Neural crest cell (in vitro differentiated cells): ENCODE measurements around the gene AIFM2. TPM values are rescaled to one million over a fixed set of nuclear protein-coding genes. Genes with fewer than 3 reads are reported as not detected.
"Not testable (repeated sequence)": the region's sequence is repeated elsewhere in the genome, so short reads cannot be mapped to it uniquely, and the experiment has no call there.

Experiments used
- DNase-seq: peaks from one replicate; pipeline ENCODE4 v3.0.0; 2021; ENCODE audit warnings: low read depth, mixed read lengths, low spot score
- H3K27ac Mint-ChIP-seq: one replicate; pipeline ENCODE4 v1.8.0; 2021; ENCODE audit warnings: mild to moderate bottlenecking, mixed read lengths; ENCODE audit not compliant: unreplicated experiment
- H3K27me3 Mint-ChIP-seq: 2 replicates; pipeline ENCODE4 v1.8.0; 2021; ENCODE audit warnings: low read depth, mild to moderate bottlenecking, mixed read lengths
- H3K36me3 Mint-ChIP-seq: 2 replicates; pipeline ENCODE4 v1.8.0; 2021; ENCODE audit warnings: low read depth, mild to moderate bottlenecking, mixed read lengths
- H3K4me1 Mint-ChIP-seq: 2 replicates; pipeline ENCODE4 v1.8.0; 2021; ENCODE audit warnings: mixed read lengths
- H3K4me3 Mint-ChIP-seq: one replicate; pipeline ENCODE4 v1.8.0; 2021; ENCODE audit warnings: mild to moderate bottlenecking, mixed read lengths
- H3K9me3 Mint-ChIP-seq: 2 replicates; pipeline ENCODE4 v1.8.0; 2021; ENCODE audit warnings: mixed read lengths
- long read RNA-seq: library from polyadenylated mRNA; unstranded; transcript quantifications from one replicate; pipeline ENCODE4 v2.0.0, GENCODE V29; 2020
- total RNA-seq: library from RNA; stranded (reverse); gene quantifications from 2 replicates; pipeline ENCODE4 v1.2.1, GENCODE V29; 2021
- TF ChIP-seq, protein P1 (sequence below): fragments of 200-600 bp; sonication (generic); conservative IDR thresholded peaks from 2 replicates; pipeline ENCODE4 v1.5.0; 2021; ENCODE audit warnings: antibody characterized with exemption, mild to moderate bottlenecking

Gene AIFM2
- total RNA-seq = 2.8 TPM in 2 replicates
- long read RNA-seq, partial matches to known transcripts = 1 of 4 reads
- long read RNA-seq, other reads (novel, unspliced or antisense) = 3 of 4 reads

GRCh38 chr10:70132098-70133029 lies at the start of gene AIFM2:
Gene AIFM2, minus strand, starts transcription at chr10:70132825. Its CDS starts 8,741 bp downstream, at chr10:70124084.
- TF ChIP-seq, protein P1, sequence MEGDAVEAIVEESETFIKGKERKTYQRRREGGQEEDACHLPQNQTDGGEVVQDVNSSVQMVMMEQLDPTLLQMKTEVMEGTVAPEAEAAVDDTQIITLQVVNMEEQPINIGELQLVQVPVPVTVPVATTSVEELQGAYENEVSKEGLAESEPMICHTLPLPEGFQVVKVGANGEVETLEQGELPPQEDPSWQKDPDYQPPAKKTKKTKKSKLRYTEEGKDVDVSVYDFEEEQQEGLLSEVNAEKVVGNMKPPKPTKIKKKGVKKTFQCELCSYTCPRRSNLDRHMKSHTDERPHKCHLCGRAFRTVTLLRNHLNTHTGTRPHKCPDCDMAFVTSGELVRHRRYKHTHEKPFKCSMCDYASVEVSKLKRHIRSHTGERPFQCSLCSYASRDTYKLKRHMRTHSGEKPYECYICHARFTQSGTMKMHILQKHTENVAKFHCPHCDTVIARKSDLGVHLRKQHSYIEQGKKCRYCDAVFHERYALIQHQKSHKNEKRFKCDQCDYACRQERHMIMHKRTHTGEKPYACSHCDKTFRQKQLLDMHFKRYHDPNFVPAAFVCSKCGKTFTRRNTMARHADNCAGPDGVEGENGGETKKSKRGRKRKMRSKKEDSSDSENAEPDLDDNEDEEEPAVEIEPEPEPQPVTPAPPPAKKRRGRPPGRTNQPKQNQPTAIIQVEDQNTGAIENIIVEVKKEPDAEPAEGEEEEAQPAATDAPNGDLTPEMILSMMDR = peak; percentile 29
- Mint-ChIP-seq H3K4me3 (peak within 1 kb of the TSS; percentile 71), H3K36me3 (no peaks in the 10 kb centered on the region), H3K27ac (peak within 1 kb of the TSS; percentile 50), H3K27me3 (peaks cover 47% of the 10 kb centered on the region), H3K4me1 (peaks cover 11% of the 10 kb centered on the region), H3K9me3 (no peaks in the 10 kb centered on the region)
- DNase-seq = peak; percentile 29

GRCh38 chr10:70179209-70179608 lies 46.6 kb upstream of the AIFM2 start:
- H3K9me3 Mint-ChIP-seq, DNase-seq, H3K4me1 Mint-ChIP-seq, H3K27ac Mint-ChIP-seq, H3K36me3 Mint-ChIP-seq, H3K4me3 Mint-ChIP-seq: not testable (repeated sequence)
- H3K27me3 Mint-ChIP-seq = peaks cover 30% of the 10 kb centered on the region

- no peak overlapping the region for H3K27ac Mint-ChIP-seq
- H3K4me3 Mint-ChIP-seq = no peak overlapping the region
- DNase-seq = no peak
- H3K4me1 Mint-ChIP-seq = peaks cover 7% of the 10 kb centered on the region
- TF ChIP-seq, protein P1 = no peak
- H3K9me3 Mint-ChIP-seq = peaks cover 2% of the 10 kb centered on the region
- no peaks in the 10 kb centered on the region for H3K36me3 Mint-ChIP-seq
- peaks cover 21% of the 10 kb centered on the region for H3K27me3 Mint-ChIP-seq
Observed at GRCh38 chr10:70178139-70178725, 45.6 kb upstream of the AIFM2 start.

DNA sequence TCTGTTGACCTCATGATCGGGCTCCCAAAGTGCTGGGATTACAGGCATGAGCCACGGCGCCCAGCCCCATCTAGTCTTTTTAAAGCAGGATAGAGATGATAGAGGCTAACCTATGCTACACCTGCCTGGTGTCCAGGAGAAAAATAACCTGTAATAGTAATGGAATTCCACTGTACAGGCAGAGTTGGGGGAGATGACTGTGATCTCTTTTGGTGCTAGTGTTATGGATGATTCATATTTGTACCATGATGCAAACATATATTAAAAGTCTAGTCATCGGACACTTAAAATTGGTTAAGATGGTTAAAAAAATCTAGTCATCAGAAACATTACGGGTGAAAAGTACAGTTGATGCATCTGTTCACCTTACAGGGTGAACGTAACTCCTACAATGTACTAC lies 43.8 kb upstream of the AIFM2 start:
- H3K36me3 Mint-ChIP-seq = no peaks in the 10 kb centered on the region
- H3K4me3 Mint-ChIP-seq = no peak overlapping the region
- peaks cover 7% of the 10 kb centered on the region for H3K4me1 Mint-ChIP-seq
- H3K27ac Mint-ChIP-seq = no peak overlapping the region
- no peak for DNase-seq
- peaks cover 14% of the 10 kb centered on the region for H3K27me3 Mint-ChIP-seq
- TF ChIP-seq, protein P1 = no peak
- H3K9me3 Mint-ChIP-seq = peaks cover 2% of the 10 kb centered on the region

DNA sequence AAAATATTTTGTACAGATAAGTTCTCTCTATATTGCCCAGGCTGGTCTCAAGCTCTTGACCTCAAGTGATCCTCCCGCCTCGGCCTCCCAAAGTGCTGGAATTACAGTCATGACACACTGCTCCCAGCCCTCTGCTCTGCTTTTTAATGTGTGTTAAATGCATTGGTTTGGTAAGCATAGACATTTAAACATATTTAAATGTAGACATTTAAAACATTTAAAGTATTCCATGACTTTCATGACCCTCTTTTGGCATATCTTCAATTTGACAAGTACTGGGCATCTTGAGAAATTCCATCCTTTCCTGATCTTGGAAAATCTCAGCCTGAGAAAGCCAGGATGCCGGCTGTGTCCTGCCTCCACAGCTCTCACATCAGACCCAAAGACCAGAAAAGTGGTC lies 42.9 kb upstream of the AIFM2 start:
- TF ChIP-seq, protein P1 = no peak
- Mint-ChIP-seq H3K36me3 (no peaks in the 10 kb centered on the region), H3K27ac (no peak overlapping the region), H3K4me3 (peak overlapping the region; percentile 10), H3K9me3 (peaks cover 2% of the 10 kb centered on the region), H3K4me1 (peaks cover 12% of the 10 kb centered on the region), H3K27me3 (peaks cover 6% of the 10 kb centered on the region)
- no peak for DNase-seq
